Embryonic facial prominence (tissue), 1 donor: ENCODE results near the gene LYG1.

Experiments
- DNase-seq: peaks from one replicate; pipeline ENCODE4 v3.0.0-alpha.2; 2016; ENCODE audit errors: extremely low spot score

Gene LYG1

DNA sequence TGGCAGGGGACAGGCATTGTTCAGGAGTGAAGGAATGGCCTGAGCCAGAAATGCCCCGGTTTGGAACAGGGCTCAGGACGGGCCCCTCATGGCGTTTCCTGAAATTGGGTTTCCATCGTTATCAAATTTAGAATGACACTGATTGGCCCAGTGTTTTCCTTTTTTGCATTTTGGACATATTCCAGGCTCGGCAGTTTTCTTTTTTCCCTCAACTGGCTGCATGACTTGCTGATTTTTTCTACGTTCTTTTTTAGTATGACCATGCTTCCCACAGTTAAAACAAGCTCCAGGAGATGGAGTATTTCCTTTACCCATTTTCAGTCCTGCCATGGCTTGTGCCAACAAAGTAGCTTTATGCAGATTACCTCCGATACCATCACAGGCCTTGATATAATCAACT, 25.1 kb downstream of the LYG1 start:
- DNase-seq = no peak

DNA sequence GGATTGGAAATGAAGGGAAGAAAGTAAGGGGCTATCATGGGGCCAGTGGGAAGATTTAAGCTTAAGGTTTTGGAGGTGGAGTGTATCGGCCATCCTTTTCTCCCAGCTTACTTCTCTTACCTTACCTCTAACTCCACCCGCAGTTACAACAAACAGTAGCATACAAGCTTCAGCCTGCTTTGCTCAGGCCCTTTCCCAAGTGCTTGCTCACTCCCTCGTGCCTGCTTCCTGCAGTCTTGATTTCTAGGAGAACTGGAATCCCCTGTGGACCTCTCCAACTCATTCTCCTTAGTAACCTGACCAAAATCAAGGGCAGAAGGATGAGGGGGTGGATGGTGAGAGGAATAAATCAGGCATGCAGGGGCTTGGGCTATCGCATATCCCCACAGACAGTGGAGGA, 39.8 kb downstream of the LYG1 start:
- DNase-seq = no peak

DNA sequence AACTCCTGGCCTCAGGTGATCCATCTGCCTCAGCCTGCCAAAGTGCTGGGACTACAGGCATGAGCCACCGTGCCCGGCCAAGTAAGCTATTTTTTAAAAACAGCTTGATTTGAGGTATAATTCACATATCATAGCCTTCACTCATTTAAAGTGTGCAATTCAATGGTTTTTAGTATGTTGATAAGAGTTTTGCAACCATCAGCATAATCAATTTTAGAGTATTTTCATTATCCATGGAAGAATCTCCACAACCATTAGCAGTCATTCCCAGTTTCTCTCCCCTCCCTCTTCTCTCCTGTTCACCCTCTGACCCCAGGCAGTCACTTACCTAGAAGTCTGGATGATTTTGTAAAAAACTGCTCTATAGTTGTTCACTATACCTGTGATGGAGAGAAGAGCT, 40.8 kb downstream of the LYG1 start:
- no peak for DNase-seq

DNA sequence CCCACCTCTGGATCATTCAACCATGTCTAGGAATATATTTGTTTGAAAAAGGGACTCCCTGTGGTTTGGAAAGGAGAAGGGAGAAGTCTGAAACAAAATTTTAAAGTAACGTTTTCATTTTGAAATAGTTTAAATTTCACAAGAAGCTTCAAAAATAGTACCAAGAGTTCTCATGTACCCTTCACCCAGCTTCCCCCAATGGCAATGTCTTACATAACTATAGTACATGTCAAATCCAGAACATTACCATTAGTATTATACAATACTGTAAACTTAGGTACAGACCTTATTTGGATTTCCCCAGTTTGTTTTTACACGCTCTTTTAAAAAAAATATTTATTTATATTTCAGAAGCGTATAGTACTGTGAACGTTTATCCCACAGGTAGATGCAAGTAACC, 41.5 kb downstream of the LYG1 start:
- DNase-seq = no peak

DNA sequence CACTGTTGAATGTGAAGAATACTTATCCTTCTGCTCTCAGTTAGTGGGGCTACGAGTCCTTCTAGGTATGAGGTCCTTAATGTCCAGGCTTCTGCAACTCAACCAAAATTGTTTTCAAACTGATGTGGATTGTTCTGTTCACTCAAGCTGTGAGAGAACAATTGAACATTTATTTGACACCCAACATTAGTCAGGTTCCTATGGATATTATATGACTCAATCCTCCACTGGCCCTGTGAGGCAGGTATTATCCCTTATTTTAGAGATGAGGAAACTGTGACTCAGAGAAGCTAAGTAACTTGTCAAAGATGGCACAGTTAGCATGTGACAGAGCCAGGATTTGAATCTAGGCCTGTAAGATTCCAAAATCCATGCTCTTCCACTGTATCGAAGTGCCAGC, 44.3 kb downstream of the LYG1 start:
- no peak for DNase-seq

DNA sequence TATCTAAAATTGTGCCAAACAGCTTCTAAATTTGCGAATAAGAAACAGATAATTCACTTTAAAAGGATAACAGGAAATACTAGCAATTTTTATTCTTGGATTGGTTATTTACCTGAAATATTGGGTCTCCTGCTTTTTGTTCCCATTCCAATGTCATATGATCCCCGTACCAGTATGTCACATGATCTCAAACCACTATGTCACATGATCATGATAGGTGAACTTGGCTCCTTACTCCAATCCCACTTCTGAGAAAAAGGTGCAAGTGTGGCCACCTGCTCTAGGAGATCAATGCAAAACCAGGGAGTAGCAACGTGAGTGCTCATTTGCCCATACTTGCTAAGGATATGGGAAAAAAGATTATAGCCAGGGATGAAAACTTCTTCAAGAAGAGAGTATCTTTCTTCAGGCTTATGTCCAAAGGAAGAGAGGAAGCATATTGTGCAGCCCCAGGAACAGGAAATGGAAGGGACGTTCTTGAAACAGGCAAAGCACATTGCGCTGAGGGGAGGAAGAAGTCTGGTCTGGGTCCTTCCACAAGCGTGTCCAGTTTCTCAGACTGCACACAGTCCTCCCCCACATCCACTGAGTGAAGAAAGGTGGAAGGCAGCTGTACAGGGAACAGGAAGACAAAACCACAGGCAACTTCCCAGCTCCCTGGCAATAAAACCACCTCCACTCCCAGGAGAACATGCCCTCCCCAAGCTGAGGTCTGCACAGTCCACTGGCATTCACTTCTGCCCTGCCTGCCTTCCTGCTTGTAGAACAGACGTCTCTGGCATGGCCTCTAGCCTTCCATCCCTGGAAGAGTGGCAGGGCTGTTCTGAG, 45.3 kb downstream of the LYG1 start, which contains the start of gene LYG2:
Gene LYG2, minus strand, starts transcription at position 176 of the 828 bp plus-strand sequence. CDS start 1,406 bp downstream, outside the sequence.
- DNase-seq = no peak

DNA sequence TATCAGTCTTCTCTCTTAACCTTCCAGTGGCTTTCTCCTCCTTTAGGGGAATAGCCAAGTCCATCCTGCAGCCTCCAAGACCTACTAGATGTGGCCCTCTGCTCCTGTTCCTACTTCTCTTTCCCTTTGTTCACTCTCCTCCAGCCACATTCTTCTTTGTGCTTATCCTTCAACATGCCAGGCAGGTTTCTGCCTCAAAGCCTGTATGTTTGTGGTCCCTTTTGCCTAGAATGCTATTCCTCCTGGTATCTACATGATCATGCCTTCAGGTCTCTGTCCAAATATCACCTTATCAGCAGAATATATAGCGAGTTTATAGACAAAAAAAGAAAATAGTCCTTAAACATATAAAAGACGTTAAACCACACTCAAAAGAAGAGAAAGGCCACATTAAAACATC, 51.0 kb downstream of the LYG1 start:
- DNase-seq = no peak

DNA sequence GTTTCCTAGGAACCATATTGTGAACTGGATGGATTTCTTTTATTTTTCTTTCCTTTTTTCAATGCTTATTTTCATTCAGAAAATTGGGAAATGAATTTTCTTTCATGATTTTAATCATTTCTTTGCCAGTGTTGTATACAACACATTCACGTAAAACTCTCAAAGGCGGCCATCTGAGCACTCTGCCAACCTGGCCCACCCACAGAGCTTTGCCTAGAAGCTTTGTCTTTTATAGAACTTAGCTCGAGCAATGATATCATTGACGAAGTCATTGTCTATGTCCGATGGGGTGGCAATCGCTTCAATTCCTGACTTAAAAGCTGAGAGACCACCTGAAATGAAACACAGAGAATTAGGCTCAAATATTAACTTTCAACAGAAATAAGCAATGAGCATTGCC, 58.8 kb downstream of the LYG1 start:
- no peak for DNase-seq

DNA sequence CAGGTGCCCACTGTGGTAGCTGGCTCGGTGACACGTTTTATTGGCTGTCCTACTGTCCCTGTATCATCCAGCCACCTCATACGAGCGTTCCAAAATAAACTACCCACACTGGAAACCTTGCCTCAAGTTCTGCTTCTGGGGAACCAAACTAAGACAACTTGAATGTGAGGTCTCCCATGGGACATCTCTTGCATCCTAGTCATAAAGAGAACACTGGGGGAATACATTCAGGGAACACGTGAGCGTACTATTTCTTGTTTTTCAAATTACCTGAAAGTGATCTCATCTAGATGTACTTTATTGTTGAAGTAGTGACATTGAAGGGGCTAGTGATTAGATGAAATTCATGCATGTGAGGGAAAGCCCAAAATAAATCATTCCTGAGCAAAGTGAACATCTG, 60.6 kb downstream of the LYG1 start:
- DNase-seq = no peak

DNA sequence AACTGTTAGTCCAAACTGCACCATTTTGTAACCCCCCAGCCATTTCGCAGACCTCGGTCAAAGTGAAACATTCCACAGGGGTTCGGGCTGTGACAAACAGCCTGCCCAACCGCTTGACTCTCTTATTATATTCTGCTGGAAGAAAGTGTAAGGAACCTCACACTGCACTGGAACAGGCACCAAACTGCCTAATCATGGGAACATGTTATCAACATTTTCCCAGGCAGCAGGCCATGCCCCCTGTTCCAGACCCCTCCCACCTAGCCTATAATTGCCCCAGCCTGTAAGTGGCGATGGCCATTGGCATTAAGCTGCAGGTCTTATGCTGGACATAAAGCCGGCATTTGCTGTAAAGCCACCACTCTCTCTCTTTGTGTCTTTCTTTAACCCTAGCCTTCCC, 62.4 kb downstream of the LYG1 start:
- no peak for DNase-seq
